BLaER1 treated with 17β-estradiol and CSF1 and Interleukin-3, amounts not matched to agents 10 nM and 100 nM (cell line): Measurements from ENCODE around the gene RNF41.

Experiments
- H3K27ac ChIP-seq, 11 experiments: shearing (Covaris generic); formaldehyde crosslinking; 2 replicates each; pipeline ENCODE4 v1.8.1; 2022
- H3K27me3 ChIP-seq, 11 experiments: shearing (Covaris generic); formaldehyde crosslinking; 2 replicates each; pipeline ENCODE4 v1.8.1; 2022
- H3K36me3 ChIP-seq, 11 experiments: shearing (Covaris generic); formaldehyde crosslinking; 2 replicates each; pipeline ENCODE4 v1.8.1; 2022
- H3K4me1 ChIP-seq, 10 experiments: shearing (Covaris generic); formaldehyde crosslinking; 2 replicates each; pipeline ENCODE4 v1.8.1; 2022
- H3K4me2 ChIP-seq, 11 experiments: shearing (Covaris generic); formaldehyde crosslinking; 2 replicates each; pipeline ENCODE4 v1.8.1; 2022
- H3K4me3 ChIP-seq, 10 experiments: shearing (Covaris generic); formaldehyde crosslinking; 2 replicates each; pipeline ENCODE4 v1.8.1; 2022
- H3K9ac ChIP-seq, 11 experiments: shearing (Covaris generic); formaldehyde crosslinking; 2 replicates each; pipeline ENCODE4 v1.8.1; 2022
- H3K9me3 ChIP-seq, 11 experiments: shearing (Covaris generic); formaldehyde crosslinking; replicated peaks in 1 of 11; 2 replicates each; pipeline ENCODE4 v1.8.1; 2022
- H4K20me1 ChIP-seq, 11 experiments: shearing (Covaris generic); formaldehyde crosslinking; 2 replicates each; pipeline ENCODE4 v1.8.1; 2022
- Cebpa-rat ChIP-seq, 11 experiments: shearing (Covaris generic); IDR thresholded peaks; 2 replicates each; pipeline ENCODE4 v1.8.1; 2022

The RNF41 gene

GRCh38 chr12:56193025-56193578, 28.6 kb downstream of the RNF41 start:
- no peak for TF ChIP-seq Cebpa-rat (IDR thresholded peaks at IDR 0.05)
- Histone ChIP-seq H3K9me3 (no peaks in the 10 kb centered on the region), H3K4me2 (no peak overlapping the region), H4K20me1 (peaks cover 0 to 7% (median 1%) of the 10 kb centered on the region in 11 experiments; a peak in 8 of 22 replicates), H3K36me3 (no peaks in the 10 kb centered on the region), H3K4me1 (peaks cover 8 to 20% (median 10%) of the 10 kb centered on the region in 10 experiments; a peak in 19 of 20 replicates), H3K4me3 (no peak overlapping the region), H3K9ac (no peak overlapping the region), H3K27ac (peak overlapping the region in 3 of 11 experiments; percentile 5 to 18 (median 15); a peak in 1 of 22 replicates), H3K27me3 (no peaks in the 10 kb centered on the region)

- Histone ChIP-seq H3K4me1 (peaks cover 13 to 25% (median 16%) of the 10 kb centered on the region in 10 experiments), H4K20me1 (peaks cover 3 to 12% (median 6%) of the 10 kb centered on the region in 11 experiments; a peak in 12 of 22 replicates), H3K27me3 (no peaks in the 10 kb centered on the region), H3K4me2 (no peak overlapping the region), H3K27ac (no peak overlapping the region), H3K9ac (no peak overlapping the region), H3K9me3 (no peaks in the 10 kb centered on the region), H3K4me3 (no peak overlapping the region), H3K36me3 (peaks cover 0 to under 1% (median 0%) of the 10 kb centered on the region in 11 experiments; a peak in 1 of 22 replicates)
- no peak for TF ChIP-seq Cebpa-rat (IDR thresholded peaks at IDR 0.05)
Observed at GRCh38 chr12:56192582-56192981, 29.1 kb downstream of the RNF41 start.

- Histone ChIP-seq H3K27me3 (no peaks in the 10 kb centered on the region), H3K4me1 (peaks cover 24 to 34% (median 27%) of the 10 kb centered on the region in 10 experiments), H3K9ac (peak overlapping the region; percentile 85 to 95 (median 91); a peak in 21 of 22 replicates), H4K20me1 (peaks cover 7 to 30% (median 14%) of the 10 kb centered on the region in 11 experiments; a peak in 14 of 22 replicates), H3K9me3 (no peaks in the 10 kb centered on the region), H3K4me3 (peak overlapping the region; percentile 84 to 95 (median 92)), H3K27ac (peak overlapping the region in 9 of 11 experiments; percentile 69 to 90 (median 87); a peak in 17 of 22 replicates), H3K36me3 (peaks cover 10 to 19% (median 17%) of the 10 kb centered on the region in 11 experiments), H3K4me2 (peak overlapping the region; percentile 78 to 94 (median 86))
- no peak for TF ChIP-seq Cebpa-rat (IDR thresholded peaks at IDR 0.05)
Observed at GRCh38 chr12:56190695-56191155, 31.0 kb downstream of the RNF41 start.

GRCh38 chr12:56189918-56190694, 31.6 kb downstream of the RNF41 start:
- Histone ChIP-seq H3K36me3 (peaks cover 16 to 25% (median 23%) of the 10 kb centered on the region in 11 experiments), H4K20me1 (peaks cover 7 to 36% (median 15%) of the 10 kb centered on the region in 11 experiments; a peak in 15 of 22 replicates), H3K27me3 (no peaks in the 10 kb centered on the region), H3K9me3 (no peaks in the 10 kb centered on the region), H3K9ac (peak overlapping the region; percentile 85 to 95 (median 91)), H3K4me2 (peak overlapping the region; percentile 78 to 94 (median 86)), H3K27ac (peak overlapping the region; percentile 69 to 92 (median 87)), H3K4me1 (peaks cover 24 to 34% (median 27%) of the 10 kb centered on the region in 10 experiments), H3K4me3 (peak overlapping the region; percentile 84 to 95 (median 92))
- TF ChIP-seq Cebpa-rat (IDR thresholded peaks at IDR 0.05): no peak

DNA sequence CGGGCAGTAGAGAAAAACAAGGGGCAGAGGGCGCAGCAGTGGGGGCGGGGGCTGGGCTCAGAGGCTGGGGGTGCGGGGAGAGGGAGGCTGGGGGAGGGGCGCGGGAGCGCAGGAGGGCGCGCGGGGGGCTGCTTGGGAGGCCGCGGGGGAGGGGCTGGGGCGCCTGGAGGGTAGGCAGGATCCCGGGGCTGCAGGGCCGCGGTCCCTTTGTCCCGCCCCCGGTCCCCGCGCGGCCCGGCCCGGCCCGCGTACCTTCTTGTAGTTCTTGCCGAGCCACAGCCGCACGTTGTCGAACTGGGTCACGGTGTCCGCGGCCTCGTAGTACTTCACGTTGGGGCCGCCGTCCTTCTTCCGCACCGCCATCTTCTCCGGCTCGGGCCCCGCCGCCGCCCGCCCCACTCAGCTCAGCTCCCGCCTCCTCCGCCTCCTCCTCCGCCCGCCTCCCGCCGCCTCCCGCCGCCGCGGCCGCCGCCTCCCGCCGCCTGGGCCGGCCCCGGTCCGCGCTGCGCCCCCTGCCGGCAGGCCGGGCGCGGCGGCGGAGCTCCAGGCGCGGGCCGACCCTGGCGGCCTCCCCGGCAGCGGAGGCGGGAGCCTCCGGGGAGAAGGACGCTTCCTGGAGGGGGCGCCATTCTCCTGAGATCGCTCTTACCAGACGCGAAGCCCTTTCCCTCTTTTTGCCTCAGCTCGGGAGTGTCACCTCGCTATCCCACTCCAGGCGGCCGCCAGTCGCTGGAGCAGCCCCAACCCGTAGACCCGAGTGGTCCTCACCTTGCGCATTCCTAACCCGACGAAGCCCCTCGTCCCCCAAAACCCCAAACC, 32.4 kb downstream of the RNF41 start, which contains the start of gene SMARCC2:
SMARCC2 (minus strand) TSS at position 385 of the 819 bp plus-strand sequence; CDS start at position 363, 22 bp downstream.
- Histone ChIP-seq H3K9ac (peak within 1 kb of the TSS; percentile 85 to 95 (median 91)), H3K4me3 (peak within 1 kb of the TSS; percentile 84 to 95 (median 92)), H3K9me3 (no peaks in the 10 kb centered on the region), H3K4me1 (peaks cover 24 to 34% (median 27%) of the 10 kb centered on the region in 10 experiments), H3K27me3 (no peaks in the 10 kb centered on the region), H3K4me2 (peak within 1 kb of the TSS; percentile 87 to 98 (median 94)), H4K20me1 (peaks cover 7 to 40% (median 15%) of the 10 kb centered on the region in 11 experiments; a peak in 15 of 22 replicates), H3K27ac (peak within 1 kb of the TSS; percentile 69 to 92 (median 87)), H3K36me3 (peaks cover 24 to 33% (median 31%) of the 10 kb centered on the region in 11 experiments)
- no peak for TF ChIP-seq Cebpa-rat (IDR thresholded peaks at IDR 0.05)

GRCh38 chr12:56188778-56189098, 33.0 kb downstream of the RNF41 start:
- Histone ChIP-seq H3K36me3 (peaks cover 30 to 39% (median 37%) of the 10 kb centered on the region in 11 experiments), H3K4me3 (peak overlapping the region; percentile 84 to 95 (median 92)), H4K20me1 (peaks cover 7 to 40% (median 15%) of the 10 kb centered on the region in 11 experiments; a peak in 15 of 22 replicates), H3K9me3 (no peaks in the 10 kb centered on the region), H3K27ac (peak overlapping the region; percentile 54 to 92 (median 87); a peak in 21 of 22 replicates), H3K4me1 (peaks cover 24 to 34% (median 27%) of the 10 kb centered on the region in 10 experiments), H3K4me2 (peak overlapping the region; percentile 87 to 98 (median 93)), H3K27me3 (no peaks in the 10 kb centered on the region), H3K9ac (peak overlapping the region; percentile 85 to 95 (median 91))
- TF ChIP-seq Cebpa-rat (IDR thresholded peaks at IDR 0.05): no peak

DNA sequence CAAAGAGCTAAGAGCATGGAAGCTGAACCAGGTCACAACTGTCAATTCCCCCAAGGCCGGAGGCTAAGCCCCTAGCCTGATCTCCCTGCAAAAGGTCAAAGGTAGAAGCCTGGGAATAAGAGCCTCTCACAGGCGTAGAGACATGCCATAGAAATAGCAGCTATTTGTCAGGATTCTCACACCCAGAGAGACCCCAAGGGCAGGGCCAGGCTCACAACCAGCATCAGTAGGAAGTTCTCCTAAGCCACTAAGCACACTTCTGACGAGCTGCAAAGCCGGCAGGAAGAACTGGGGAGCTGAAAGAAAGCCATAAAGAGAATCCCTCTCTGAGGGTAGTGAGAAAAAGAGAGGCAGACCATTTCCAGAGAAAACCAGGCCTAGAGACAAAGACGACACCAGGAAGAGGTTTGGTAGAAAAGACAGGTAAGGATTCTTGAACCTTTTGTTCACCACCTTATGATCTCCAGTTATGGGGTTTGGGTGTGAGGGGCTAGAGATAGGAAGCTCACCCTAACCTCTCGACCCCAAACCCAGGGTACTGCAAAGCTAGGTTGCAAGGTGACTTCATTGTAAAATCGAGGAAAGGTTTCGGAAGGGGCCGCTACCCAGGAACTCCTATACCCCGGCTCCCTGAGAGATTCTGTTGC, 33.5 kb downstream of the RNF41 start:
- Histone ChIP-seq H3K4me2 (peak overlapping the region; percentile 87 to 98 (median 93)), H3K27ac (peak overlapping the region; percentile 54 to 92 (median 87); a peak in 21 of 22 replicates)

More for the DNA sequence above, 33.5 kb downstream of the RNF41 start:
- Histone ChIP-seq H3K9me3 (no peaks in the 10 kb centered on the region), H3K4me1 (peaks cover 24 to 34% (median 27%) of the 10 kb centered on the region in 10 experiments), H4K20me1 (peaks cover 7 to 40% (median 15%) of the 10 kb centered on the region in 11 experiments; a peak in 15 of 22 replicates), H3K9ac (peak overlapping the region; percentile 85 to 95 (median 91)), H3K4me3 (peak overlapping the region; percentile 84 to 95 (median 92)), H3K36me3 (peaks cover 35 to 44% (median 41%) of the 10 kb centered on the region in 11 experiments), H3K27me3 (no peaks in the 10 kb centered on the region)
- no peak for TF ChIP-seq Cebpa-rat (IDR thresholded peaks at IDR 0.05)
